Fibroblast of the aortic adventitia (primary cell): ENCODE measurements around the gene TAF11L7. TPM values are rescaled to one million over a fixed set of nuclear protein-coding genes. Genes with fewer than 3 reads are reported as not detected.
"Not testable (repeated sequence)": the region's sequence is repeated elsewhere in the genome, so short reads cannot be mapped to it uniquely, and the experiment has no call there.

ENCODE experiments used
- DNase-seq: peaks from one replicate; pipeline ENCODE4 v3.0.0-alpha.2; 2010; ENCODE audit warnings: low read depth
- H3K4me3 ChIP-seq: 2 replicates; pipeline ENCODE4 v1.5.1; 2011; ENCODE audit warnings: low read depth, mild to moderate bottlenecking, control low read depth, low read length, moderate library complexity
- CTCF ChIP-seq: IDR thresholded peaks from 2 replicates; pipeline ENCODE4 v1.5.1; 2011; ENCODE audit warnings: mild to moderate bottlenecking, low read length, control low read depth, inconsistent platforms; ENCODE audit not compliant: insufficient read depth
- total RNA-seq: library from RNA; depleted of rRNA; stranded (reverse); fragments of >200 nt; gene quantifications from 2 replicates; pipeline ENCODE4 v1.2.3, GENCODE V29; 2012; ENCODE audit warnings: low replicate concordance

Gene TAF11L7
- total RNA-seq = not detected in 2 replicates

- H3K4me3 ChIP-seq, DNase-seq: not testable (repeated sequence)
These were observed at the start of gene TAF11L7 for GRCh38 chr5:17585658-17586057. Gene TAF11L7 (minus strand): TSS chr5:17585758.

GRCh38 chr5:17634160-17634559, 48.6 kb upstream of the TAF11L7 start, which contains the start of gene TAF11L14:
Gene TAF11L14 (plus strand): TSS chr5:17634460.
- no peak for DNase-seq
- TF ChIP-seq CTCF = no peak
- no peak within 1 kb of the TSS for H3K4me3 ChIP-seq

GRCh38 chr5:17631788-17632187, 46.2 kb upstream of the TAF11L7 start, which contains the start of gene TAF11L13:
Gene TAF11L13 (plus strand): TSS chr5:17632088.
- not testable (repeated sequence) for DNase-seq, H3K4me3 ChIP-seq

GRCh38 chr5:17625686-17626085, 40.1 kb upstream of the TAF11L7 start:
- no peak for DNase-seq
- TF ChIP-seq CTCF = no peak
- H3K4me3 ChIP-seq = no peak overlapping the region

- TF ChIP-seq CTCF = no peak
- no peak for DNase-seq
- no peak overlapping the region for H3K4me3 ChIP-seq
These were observed 35.1 kb upstream of the TAF11L7 start for GRCh38 chr5:17620627-17621026.

GRCh38 chr5:17619354-17619753, 33.8 kb upstream of the TAF11L7 start:
- H3K4me3 ChIP-seq = no peak overlapping the region
- no peak for TF ChIP-seq CTCF
- DNase-seq = no peak

- H3K4me3 ChIP-seq = no peak overlapping the region
- DNase-seq = no peak
- TF ChIP-seq CTCF = no peak
These were observed 29.5 kb upstream of the TAF11L7 start for GRCh38 chr5:17614872-17615605.

GRCh38 chr5:17610092-17610491, 24.5 kb upstream of the TAF11L7 start, which contains the start of gene TAF11L12:
Gene TAF11L12 (plus strand): TSS chr5:17610392.
- H3K4me3 ChIP-seq, DNase-seq: not testable (repeated sequence)

GRCh38 chr5:17607461-17607860, 21.9 kb upstream of the TAF11L7 start:
- DNase-seq, H3K4me3 ChIP-seq: not testable (repeated sequence)
